Measurements from ENCODE around the gene UBB. TPM values are rescaled to one million over a fixed set of nuclear protein-coding genes. Genes with fewer than 3 reads are reported as not detected.

Gene UBB
- total RNA-seq, 1 experiment from 2014 or later: 2,970 TPM

GRCh38 chr17:16406742-16407674 is 26.1 kb downstream of the UBB start:
- peak overlapping the region; percentile 96 for H2AFZ ChIP-seq (ENCODE audit: low read length)
- no peak for TF ChIP-seq EZH2 (IDR thresholded peaks at IDR 0.05; ENCODE audit: low read length, unreplicated experiment)
- TF ChIP-seq, protein P1, sequence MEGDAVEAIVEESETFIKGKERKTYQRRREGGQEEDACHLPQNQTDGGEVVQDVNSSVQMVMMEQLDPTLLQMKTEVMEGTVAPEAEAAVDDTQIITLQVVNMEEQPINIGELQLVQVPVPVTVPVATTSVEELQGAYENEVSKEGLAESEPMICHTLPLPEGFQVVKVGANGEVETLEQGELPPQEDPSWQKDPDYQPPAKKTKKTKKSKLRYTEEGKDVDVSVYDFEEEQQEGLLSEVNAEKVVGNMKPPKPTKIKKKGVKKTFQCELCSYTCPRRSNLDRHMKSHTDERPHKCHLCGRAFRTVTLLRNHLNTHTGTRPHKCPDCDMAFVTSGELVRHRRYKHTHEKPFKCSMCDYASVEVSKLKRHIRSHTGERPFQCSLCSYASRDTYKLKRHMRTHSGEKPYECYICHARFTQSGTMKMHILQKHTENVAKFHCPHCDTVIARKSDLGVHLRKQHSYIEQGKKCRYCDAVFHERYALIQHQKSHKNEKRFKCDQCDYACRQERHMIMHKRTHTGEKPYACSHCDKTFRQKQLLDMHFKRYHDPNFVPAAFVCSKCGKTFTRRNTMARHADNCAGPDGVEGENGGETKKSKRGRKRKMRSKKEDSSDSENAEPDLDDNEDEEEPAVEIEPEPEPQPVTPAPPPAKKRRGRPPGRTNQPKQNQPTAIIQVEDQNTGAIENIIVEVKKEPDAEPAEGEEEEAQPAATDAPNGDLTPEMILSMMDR (conservative IDR thresholded peaks at IDR 0.05; ENCODE audit: low read depth, low read length): no peak
- TF ChIP-seq EZH2phosphoT487 (IDR thresholded peaks at IDR 0.05; ENCODE audit: borderline replicate concordance, low read length): no peak
- peak; percentile 39 for DNase-seq

DNA sequence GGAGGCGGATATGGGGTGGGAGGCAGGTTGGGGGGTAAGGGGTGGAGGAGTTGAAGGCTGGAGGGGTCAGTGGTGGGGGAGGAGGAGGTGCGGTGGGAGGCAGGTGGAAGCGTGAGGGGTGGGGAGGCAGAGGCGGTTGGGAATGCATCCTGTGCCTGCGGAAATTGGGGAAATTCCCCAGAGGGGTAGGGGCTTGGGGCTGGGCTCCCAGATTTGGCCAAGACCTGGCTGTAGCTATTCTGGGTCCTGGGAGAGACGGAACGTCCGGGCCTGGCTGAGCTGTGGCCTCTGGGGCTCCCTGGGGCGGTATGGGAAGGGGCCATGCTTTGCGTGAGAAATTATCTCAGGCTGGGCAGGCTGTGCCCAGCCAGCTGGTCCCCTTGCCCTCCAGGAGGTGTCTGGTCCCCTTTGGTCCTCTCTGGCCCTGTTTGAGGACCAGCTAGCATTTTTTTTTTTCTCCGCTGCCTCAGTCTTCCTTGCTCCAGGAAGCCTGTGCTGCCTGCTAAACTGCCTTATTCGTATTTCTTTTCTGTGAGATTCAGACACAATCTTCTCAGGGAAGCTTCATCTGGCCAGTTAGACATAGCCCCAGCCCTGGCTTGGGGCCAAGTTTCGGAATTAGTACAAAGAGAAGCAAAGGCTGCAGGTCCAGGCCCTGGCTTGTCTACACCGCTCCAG is 27.2 kb downstream of the UBB start:
- TF ChIP-seq, protein P1 (conservative IDR thresholded peaks at IDR 0.05; ENCODE audit: low read depth, low read length): no peak
- no peak for TF ChIP-seq EZH2 (IDR thresholded peaks at IDR 0.05; ENCODE audit: low read length, unreplicated experiment)
- no peak for TF ChIP-seq EZH2phosphoT487 (IDR thresholded peaks at IDR 0.05; ENCODE audit: borderline replicate concordance, low read length)
- Histone ChIP-seq H3K79me2 (ENCODE audit: low read length) (no peaks in the 10 kb centered on the region), H3K9me3 (ENCODE audit: low read length) (no peaks in the 10 kb centered on the region), H3K27me3 (ENCODE audit: low read length) (no peaks in the 10 kb centered on the region), H2AFZ (ENCODE audit: low read length) (no peak overlapping the region), H3K27ac (ENCODE audit: low read length) (no peak overlapping the region), H4K20me1 (ENCODE audit: low read length) (no peaks in the 10 kb centered on the region), H3K4me1 (ENCODE audit: insufficient read depth, low read length) (peaks cover 3% of the 10 kb centered on the region; the same call in 1 of the 2 replicates), H3F3A (ENCODE audit: low read length, unreplicated experiment) (peaks cover 4% of the 10 kb centered on the region), H3K9me2 (replicated peaks; ENCODE audit: low read length) (no peaks in the 10 kb centered on the region), H3K9ac (ENCODE audit: low read length) (no peak overlapping the region), H3K36me3 (ENCODE audit: low read depth, low read length) (no peaks in the 10 kb centered on the region), H3K4me3 (ENCODE audit: low read length) (no peak overlapping the region), H3K4me2 (ENCODE audit: low read length) (no peak overlapping the region)
- POLR2A ChIA-PET (ENCODE audit: unreplicated experiment): no interaction called here
- peak; percentile 47 for DNase-seq
- peak; percentile 16; the same call in 1 of the 2 replicates for ATAC-seq
- no TSS peak for BruUV-seq (replicated peaks)
- intact Hi-C loops (cut with micrococcal nuclease): no loop called here
- CTCF ChIA-PET: no interaction called here

More at GRCh38 chr17:16406742-16407674, 26.1 kb downstream of the UBB start:
- Histone ChIP-seq H3K9me2 (replicated peaks; ENCODE audit: low read length) (no peaks in the 10 kb centered on the region), H3K4me3 (ENCODE audit: low read length) (peak overlapping the region; percentile 68), H3K36me3 (ENCODE audit: low read depth, low read length) (no peaks in the 10 kb centered on the region), H3K4me1 (ENCODE audit: insufficient read depth, low read length) (peaks cover 3% of the 10 kb centered on the region; the same call in 1 of the 2 replicates), H3K27me3 (ENCODE audit: low read length) (no peaks in the 10 kb centered on the region), H3K9ac (ENCODE audit: low read length) (peak overlapping the region; percentile 55), H3K4me2 (ENCODE audit: low read length) (peak overlapping the region; percentile 95), H4K20me1 (ENCODE audit: low read length) (no peaks in the 10 kb centered on the region), H3K79me2 (ENCODE audit: low read length) (no peaks in the 10 kb centered on the region), H3K9me3 (ENCODE audit: low read length) (no peaks in the 10 kb centered on the region), H3F3A (ENCODE audit: low read length, unreplicated experiment) (peaks cover 4% of the 10 kb centered on the region), H3K27ac (ENCODE audit: low read length) (no peak overlapping the region)
- no TSS peak for BruUV-seq (replicated peaks)
- ChIA-PET POLR2A (ENCODE audit: unreplicated experiment) (no interaction called here), CTCF (no interaction called here)
- peak; percentile 81 for ATAC-seq
- intact Hi-C loops (cut with micrococcal nuclease): no loop called here
